Duodenal mucosa (tissue), 2 donors: ENCODE results near the gene DCP2.
"Not testable (repeated sequence)": the region's sequence is repeated elsewhere in the genome, so short reads cannot be mapped to it uniquely, and the experiment has no call there.

Experiments used
- H3K27ac ChIP-seq: one replicate; pipeline ENCODE4 v1.7.0; 2013; ENCODE audit warnings: low read depth, low read length
- H3K27me3 ChIP-seq, 2 donors: one replicate each; pipeline ENCODE4 v1.7.0; 2013; ENCODE audit warnings: low read length in 2 of 2, control low read depth in 1 of 2; ENCODE audit not compliant: insufficient read depth in 2 of 2, control insufficient read depth in 1 of 2
- H3K36me3 ChIP-seq, 2 donors: one replicate each; pipeline ENCODE4 v1.7.0; 2013; ENCODE audit warnings: low read length in 2 of 2, control low read depth in 1 of 2; ENCODE audit not compliant: insufficient read depth in 2 of 2, control insufficient read depth in 1 of 2
- H3K4me1 ChIP-seq, 2 donors: one replicate each; pipeline ENCODE4 v1.7.0; 2013; ENCODE audit warnings: low read length in 2 of 2, control low read depth in 1 of 2; ENCODE audit not compliant: insufficient read depth in 2 of 2, control insufficient read depth in 1 of 2
- H3K4me3 ChIP-seq, 2 donors: one replicate each; pipeline ENCODE4 v1.7.0; 2013; ENCODE audit warnings: low read length in 2 of 2, low read depth in 1 of 2
- H3K9ac ChIP-seq, 2 donors: one replicate each; pipeline ENCODE4 v1.7.0; 2013; ENCODE audit warnings: low read length in 2 of 2, low read depth in 1 of 2
- H3K9me3 ChIP-seq, 2 donors: one replicate each; pipeline ENCODE4 v1.7.0; 2013; ENCODE audit warnings: low read length in 2 of 2, control low read depth in 1 of 2; ENCODE audit not compliant: control insufficient read depth in 1 of 2

Gene DCP2

DNA sequence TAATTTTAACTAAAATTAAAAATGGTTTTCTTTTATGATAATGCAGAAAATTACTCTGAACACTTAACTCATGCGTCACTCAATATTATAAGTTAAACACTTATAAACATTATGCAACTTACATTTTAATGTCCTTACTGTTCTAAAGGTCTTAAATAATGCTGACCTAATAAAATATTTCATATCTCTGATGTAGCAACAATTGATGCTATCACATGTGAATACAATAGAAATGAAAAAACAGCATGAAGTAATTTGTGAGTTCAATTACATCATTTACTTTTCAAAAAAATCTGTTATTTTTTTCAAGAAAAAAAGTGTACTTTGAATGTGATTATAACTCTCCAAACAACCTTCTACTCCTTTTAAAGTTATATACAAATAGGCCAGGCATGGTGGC lies 28.1 kb upstream of the DCP2 start:
- no peak overlapping the region for H3K27ac ChIP-seq
- no peaks in the 10 kb centered on the region for H3K27me3 ChIP-seq

DNA sequence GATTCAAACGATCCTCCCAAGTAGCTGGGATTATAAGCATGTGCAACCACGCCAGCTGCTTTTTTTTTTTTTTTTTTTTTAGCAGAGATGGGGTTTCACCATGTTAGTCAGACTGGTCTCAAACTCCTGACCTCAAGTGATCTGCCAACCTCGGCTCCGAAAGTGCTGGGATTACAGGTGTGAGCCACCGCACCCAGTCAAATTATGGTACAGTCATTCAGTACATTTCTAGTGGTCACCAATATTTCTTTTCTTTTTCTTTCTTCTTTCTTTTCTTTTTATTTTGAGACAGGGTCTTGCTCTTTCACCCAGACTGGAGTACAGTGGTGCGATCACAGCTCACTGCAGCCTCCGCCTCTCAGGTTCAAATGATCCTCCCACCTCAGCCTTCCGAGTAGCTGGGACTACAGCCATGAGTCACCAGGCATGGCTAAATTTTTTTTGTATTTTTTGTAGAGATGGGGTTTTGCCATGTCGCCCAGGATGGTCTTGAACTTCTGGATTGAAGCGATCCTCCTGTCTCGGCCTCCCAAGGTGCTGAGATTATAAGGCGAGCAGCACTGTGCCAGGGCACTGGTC lies 25.4 kb upstream of the DCP2 start:
- H3K36me3 ChIP-seq, result no peaks in the 10 kb centered on the region
- H3K9me3 ChIP-seq, result no peaks in the 10 kb centered on the region
- no peak overlapping the region for H3K9ac ChIP-seq
- H3K27me3 ChIP-seq, result no peaks in the 10 kb centered on the region
- no peak overlapping the region for H3K4me3 ChIP-seq
- no peak overlapping the region for H3K27ac ChIP-seq
- no peaks in the 10 kb centered on the region for H3K4me1 ChIP-seq

More for the DNA sequence above, 28.1 kb upstream of the DCP2 start:
- Histone ChIP-seq H3K36me3 (no peaks in the 10 kb centered on the region), H3K9ac (no peak overlapping the region), H3K4me1 (no peaks in the 10 kb centered on the region), H3K9me3 (no peaks in the 10 kb centered on the region), H3K4me3 (no peak overlapping the region)

- Histone ChIP-seq H3K36me3 (no peaks in the 10 kb centered on the region), H3K27ac (no peak overlapping the region), H3K4me1 (peaks cover 4 to 5% of the 10 kb centered on the region in 2 donors), H3K4me3 (no peak overlapping the region), H3K9me3 (no peaks in the 10 kb centered on the region), H3K27me3 (no peaks in the 10 kb centered on the region), H3K9ac (no peak overlapping the region)
These were observed 20.0 kb upstream of the DCP2 start for GRCh38 chr5:112956606-112957005.

DNA sequence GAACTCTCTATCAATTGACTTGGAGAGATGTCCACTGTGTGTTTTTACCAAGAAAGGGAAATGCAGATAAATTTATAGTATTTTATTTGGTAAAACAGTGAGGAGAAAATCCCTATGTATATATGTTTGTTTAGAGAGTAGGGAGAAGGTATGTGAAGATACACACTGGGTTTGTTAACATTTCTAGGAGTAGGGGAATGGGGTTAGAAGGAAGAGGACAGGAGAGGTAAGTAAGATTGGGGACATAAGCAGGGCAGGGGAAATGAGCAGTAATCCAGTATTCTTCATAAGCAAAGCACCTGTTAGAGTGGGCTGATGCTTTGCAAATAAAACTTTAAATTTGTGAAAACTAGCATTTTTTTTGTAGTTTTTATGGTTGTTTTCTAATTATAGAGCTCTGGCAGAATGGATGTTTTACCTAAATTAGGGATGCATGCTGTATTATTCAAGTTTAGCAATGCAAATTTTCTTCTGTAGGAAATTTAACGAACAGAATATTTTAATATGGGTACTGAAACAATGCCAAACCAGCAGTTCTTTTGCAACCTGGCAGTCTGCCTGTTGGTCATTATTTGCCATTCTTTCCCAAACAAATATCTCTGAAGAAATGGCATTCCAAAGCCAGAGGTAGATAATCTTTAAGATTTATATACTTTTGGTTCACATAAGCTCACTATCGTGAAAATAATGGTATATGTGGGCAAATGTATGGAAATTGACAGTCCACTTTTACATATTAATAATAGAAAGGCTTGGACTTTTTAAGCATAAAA lies 19.4 kb upstream of the DCP2 start:
- Histone ChIP-seq H3K4me1 (peaks cover 4 to 5% of the 10 kb centered on the region in 2 donors), H3K27me3 (no peaks in the 10 kb centered on the region), H3K27ac (no peak overlapping the region), H3K36me3 (no peaks in the 10 kb centered on the region), H3K9ac (no peak overlapping the region), H3K4me3 (no peak overlapping the region), H3K9me3 (no peaks in the 10 kb centered on the region)

- no peak overlapping the region for H3K9ac ChIP-seq
- H3K27me3 ChIP-seq, result no peaks in the 10 kb centered on the region
- no peak overlapping the region for H3K27ac ChIP-seq
- no peak overlapping the region for H3K4me3 ChIP-seq
- H3K36me3 ChIP-seq, result no peaks in the 10 kb centered on the region
- no peaks in the 10 kb centered on the region for H3K9me3 ChIP-seq
- H3K4me1 ChIP-seq, result peaks cover 4 to 5% of the 10 kb centered on the region in 2 donors
These were observed 18.2 kb upstream of the DCP2 start for GRCh38 chr5:112958093-112959088.

DNA sequence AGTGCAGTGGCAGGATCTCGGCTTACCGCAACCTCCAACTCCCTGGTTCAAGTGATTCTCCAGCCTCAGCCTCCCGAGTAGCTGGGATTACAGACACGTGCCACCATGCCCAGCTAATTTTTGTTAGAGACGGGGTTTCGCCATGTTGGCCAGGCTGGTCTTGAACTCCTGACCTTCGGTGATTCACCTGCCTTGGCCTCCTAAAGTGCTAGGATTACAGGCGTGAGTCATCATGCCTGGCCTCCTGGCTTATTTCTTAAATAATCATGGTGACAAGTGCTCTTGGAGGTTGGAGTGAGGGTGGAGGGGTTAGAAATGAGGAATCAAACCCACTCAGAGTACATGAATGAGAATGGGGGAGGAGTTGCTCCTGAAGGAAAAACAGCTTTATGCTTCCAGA lies 16.7 kb upstream of the DCP2 start:
- H3K27me3 ChIP-seq, H3K4me3 ChIP-seq, H3K36me3 ChIP-seq, H3K27ac ChIP-seq, H3K4me1 ChIP-seq, H3K9me3 ChIP-seq, H3K9ac ChIP-seq: not testable (repeated sequence)

DNA sequence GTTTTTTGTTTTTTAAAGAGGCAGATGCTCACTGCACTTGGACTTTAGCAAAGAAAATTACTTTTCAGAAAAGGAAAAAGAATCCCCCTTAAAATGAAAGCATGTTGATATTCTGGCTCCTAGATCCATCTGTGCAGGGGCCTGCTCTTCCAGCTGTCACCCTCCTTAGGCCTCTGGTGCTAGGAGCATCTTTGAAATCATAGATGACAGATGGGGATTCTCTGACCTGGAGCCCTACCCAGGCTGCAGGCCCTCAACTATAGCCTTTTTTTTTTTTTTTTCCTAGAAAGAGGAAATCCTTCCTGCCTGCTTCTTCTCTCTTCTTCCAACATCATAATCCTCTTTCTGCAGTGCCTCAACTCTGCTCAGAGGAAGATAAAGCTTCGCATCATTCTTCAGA lies 16.3 kb upstream of the DCP2 start:
- no peak overlapping the region for H3K27ac ChIP-seq
- no peaks in the 10 kb centered on the region for H3K36me3 ChIP-seq
- no peaks in the 10 kb centered on the region for H3K27me3 ChIP-seq
- peaks cover 4 to 5% of the 10 kb centered on the region in 2 donors for H3K4me1 ChIP-seq
- no peak overlapping the region for H3K9ac ChIP-seq
- H3K4me3 ChIP-seq, result no peak overlapping the region
- no peaks in the 10 kb centered on the region for H3K9me3 ChIP-seq

GRCh38 chr5:112960863-112961504 lies 15.6 kb upstream of the DCP2 start:
- no peak overlapping the region for H3K9ac ChIP-seq
- H3K4me1 ChIP-seq, result peaks cover 4 to 5% of the 10 kb centered on the region in 2 donors
- H3K9me3 ChIP-seq, result no peaks in the 10 kb centered on the region
- no peaks in the 10 kb centered on the region for H3K27me3 ChIP-seq
- H3K4me3 ChIP-seq, result no peak overlapping the region
- no peaks in the 10 kb centered on the region for H3K36me3 ChIP-seq
- no peak overlapping the region for H3K27ac ChIP-seq

DNA sequence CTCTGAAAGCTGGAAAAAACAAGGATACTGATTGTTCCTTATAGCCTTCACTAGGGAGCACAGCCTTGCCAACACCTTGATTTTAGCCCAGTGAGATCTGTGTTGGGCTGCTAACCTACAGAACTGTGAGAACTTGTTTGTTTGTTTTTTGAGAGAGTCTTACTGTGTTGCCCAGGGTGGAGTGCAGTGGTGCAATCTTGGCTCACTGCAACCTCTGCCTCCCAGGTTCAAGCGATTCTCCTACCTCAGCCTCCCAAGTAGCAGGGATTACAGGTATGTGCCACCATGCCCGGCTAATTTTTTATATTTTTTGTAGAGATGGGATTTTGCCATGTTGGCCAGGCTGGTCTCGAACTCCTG lies 13.2 kb upstream of the DCP2 start:
- not testable (repeated sequence) for H3K4me1 ChIP-seq, H3K27ac ChIP-seq, H3K9me3 ChIP-seq, H3K9ac ChIP-seq, H3K4me3 ChIP-seq, H3K36me3 ChIP-seq, H3K27me3 ChIP-seq
